Measurements from ENCODE around the gene AARS2. TPM values are rescaled to one million over a fixed set of nuclear protein-coding genes. Genes with fewer than 3 reads are reported as not detected.

AARS2 gene
- total and polyA plus RNA-seq, 2 of the 8 experiments (the other 6 are each of a cell fraction or from before 2014, with no cell fraction given): 8.6 to 20.4 TPM

DNA sequence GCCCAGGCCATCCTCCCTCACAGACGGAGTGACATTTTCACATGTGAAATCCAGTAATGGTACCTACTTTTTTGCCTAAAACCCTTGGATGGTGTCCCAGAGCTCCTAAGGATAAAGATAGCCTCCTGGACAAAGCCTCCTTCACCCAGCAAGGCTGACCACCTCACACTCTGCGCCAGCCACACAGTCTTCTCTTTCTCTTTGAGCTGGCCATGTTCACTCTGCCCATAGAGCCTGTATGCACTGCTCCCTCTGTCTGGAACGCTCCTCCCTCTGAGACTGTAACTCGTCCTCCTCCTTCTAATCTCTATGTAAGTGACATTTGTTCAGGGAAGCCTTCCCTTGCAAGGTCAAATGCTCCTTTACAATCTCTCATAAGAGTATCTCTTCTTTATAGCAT, 28.3 kb downstream of the AARS2 start:
- no peak overlapping the region for H2BK20ac ChIP-seq (ENCODE audit: low read length)
- H3K27ac ChIP-seq (ENCODE audit: low read depth, low read length): no peak overlapping the region
- ChIA-PET POLR2A (ENCODE audit: partially characterized antibody) (interaction anchor here (0.8 to 5.1 kb wide), 5 partner anchors 12 to 28 kb away, joined by 3 to 48 read pairs (median 5); partner anchors contain the start of gene AARS2), CTCF (ENCODE audit: partially characterized antibody) (interaction anchor here (1.0 to 4.7 kb wide), 9 partner anchors 11 to 58 kb away, joined by 3 to 29 read pairs (median 5); partner anchors contain the start of gene SPATS1)
- WGBS, 2 experiments (ENCODE audit: extremely low coverage in 1 of 2, insufficient coverage in 1 of 2, insufficient read length in 1 of 2, insufficient replicate concordance in 2 of 2, low coverage in 1 of 2, low lambda C conversion rate in 2 of 2, missing lambda C conversion rate in 1 of 2): 62% methylated on average over 4 of the region's 4 CpGs; no CpG with 5 or more reads in 1 of the 2 experiments
- H3K27me3 ChIP-seq (replicated peaks in 1 of 4; ENCODE audit: control insufficient read depth in 3 of 4, extremely low read depth in 1 of 4, insufficient read depth in 3 of 4, low read length in 3 of 4): peaks cover 0 to 4% (median 1%) of the 10 kb centered on the region in 4 experiments; a peak in 3 of 7 replicates
- H2AK5ac ChIP-seq (ENCODE audit: low read depth, low read length): no peak overlapping the region
- H2BK12ac ChIP-seq (ENCODE audit: low read depth, low read length): no peak overlapping the region
- no peaks in the 10 kb centered on the region for H3K23me2 ChIP-seq (ENCODE audit: low read depth, low read length)
- no peaks in the 10 kb centered on the region for H4K20me1 ChIP-seq (replicated peaks in 1 of 2; ENCODE audit: control insufficient read depth in 1 of 2, insufficient read depth in 2 of 2, low read length in 2 of 2)
- no peaks in the 10 kb centered on the region for H3K4me1 ChIP-seq (replicated peaks in 1 of 4; ENCODE audit: control insufficient read depth in 3 of 4, insufficient read depth in 4 of 4, low read length in 3 of 4)
- no peak overlapping the region for H3K14ac ChIP-seq (ENCODE audit: insufficient read length)
- no peak overlapping the region for H2BK15ac ChIP-seq (ENCODE audit: low read length)
- H3K23ac ChIP-seq (ENCODE audit: insufficient read length): no peak overlapping the region
- no peak overlapping the region for H3K18ac ChIP-seq (ENCODE audit: extremely low read depth, low read length)
- no peaks in the 10 kb centered on the region for H3K79me1 ChIP-seq (ENCODE audit: low read depth, low read length)
- H3K79me2 ChIP-seq (ENCODE audit: control insufficient read depth in 1 of 2, insufficient read depth in 2 of 2, low read length in 2 of 2): no peaks in the 10 kb centered on the region
- no peak overlapping the region for H3K9ac ChIP-seq (replicated peaks in 1 of 4; ENCODE audit: extremely low read depth in 1 of 4, low read depth in 3 of 4, low read length in 3 of 4)
- no peaks in the 10 kb centered on the region for H3K36me3 ChIP-seq (ENCODE audit: control insufficient read depth in 2 of 4, insufficient read depth in 4 of 4, low read length in 3 of 4)
- DNase-seq (ENCODE audit: low read depth in 1 of 2, low spot score in 2 of 2): no peak
- no peak overlapping the region for H4K5ac ChIP-seq (ENCODE audit: insufficient read length, low read depth, low read length)
- no peak overlapping the region for H4K91ac ChIP-seq (replicated peaks; ENCODE audit: insufficient read length, low read length)
- FAIRE-seq: no peak
- H3K4me3 ChIP-seq (ENCODE audit: extremely low read depth in 1 of 4, insufficient read depth in 2 of 4, low read depth in 3 of 4, low read length in 4 of 4): no peak overlapping the region
- no peak overlapping the region for H2AFZ ChIP-seq (ENCODE audit: low read length)
- H2BK5ac ChIP-seq (ENCODE audit: low read depth, low read length): no peak overlapping the region
- no peak overlapping the region for H3K56ac ChIP-seq (replicated peaks; ENCODE audit: insufficient read length, low read depth, low read length)
- TF ChIP-seq SIRT6 (IDR thresholded peaks at IDR 0.05; ENCODE audit: low read length) (no peak), CREB1 (IDR thresholded peaks at IDR 0.05) (no peak), BACH1 (IDR thresholded peaks at IDR 0.05; ENCODE audit: low read length) (no peak)
- no peak overlapping the region for H3K4ac ChIP-seq (replicated peaks; ENCODE audit: insufficient read length, low read depth, low read length)
- H4K8ac ChIP-seq (ENCODE audit: extremely low read depth, insufficient read depth, low read length): no peak overlapping the region
- H3K4me2 ChIP-seq (ENCODE audit: insufficient read depth in 1 of 2, low read depth in 2 of 2, low read length in 2 of 2): no peak overlapping the region
- H3K9me3 ChIP-seq (ENCODE audit: insufficient read depth in 2 of 2, low read depth in 1 of 2, low read length in 1 of 2): no peaks in the 10 kb centered on the region
- H2BK120ac ChIP-seq (replicated peaks; ENCODE audit: low read depth, low read length): no peak overlapping the region
